Mucosa of stomach (tissue), 1 donor: ENCODE data around the gene SLC12A8.

Source experiments
- H3K27me3 ChIP-seq: one replicate; pipeline ENCODE4 v1.7.0; 2013; ENCODE audit warnings: mild to moderate bottlenecking, low read length; ENCODE audit not compliant: control insufficient read depth, insufficient read depth
- H3K36me3 ChIP-seq: one replicate; pipeline ENCODE4 v1.7.0; 2013; ENCODE audit warnings: low read length; ENCODE audit not compliant: control insufficient read depth, insufficient read depth
- H3K4me1 ChIP-seq: one replicate; pipeline ENCODE4 v1.7.0; 2013; ENCODE audit warnings: mild to moderate bottlenecking, low read length; ENCODE audit not compliant: control insufficient read depth, insufficient read depth
- H3K4me3 ChIP-seq: one replicate; pipeline ENCODE4 v1.7.0; 2013; ENCODE audit warnings: low read length
- H3K9ac ChIP-seq: one replicate; pipeline ENCODE4 v1.7.0; 2013; ENCODE audit warnings: mild to moderate bottlenecking, low read length, moderate library complexity
- H3K9me3 ChIP-seq: one replicate; pipeline ENCODE4 v1.7.0; 2013; ENCODE audit warnings: mild to moderate bottlenecking, low read length, moderate library complexity; ENCODE audit not compliant: control insufficient read depth
- donor health status: Pancreatic carcinoma.

SLC12A8 gene

GRCh38 chr3:125125821-125126245 lies 86.7 kb downstream of the SLC12A8 start:
- Histone ChIP-seq H3K9me3 (no peaks in the 10 kb centered on the region), H3K27me3 (no peaks in the 10 kb centered on the region), H3K36me3 (no peaks in the 10 kb centered on the region), H3K4me1 (peaks cover 11% of the 10 kb centered on the region), H3K9ac (no peak overlapping the region), H3K4me3 (no peak overlapping the region)

GRCh38 chr3:125123451-125124305 lies 88.9 kb downstream of the SLC12A8 start:
- H3K4me1 ChIP-seq: peaks cover 2% of the 10 kb centered on the region
- no peaks in the 10 kb centered on the region for H3K9me3 ChIP-seq
- H3K36me3 ChIP-seq: no peaks in the 10 kb centered on the region
- H3K27me3 ChIP-seq: no peaks in the 10 kb centered on the region
- no peak overlapping the region for H3K4me3 ChIP-seq
- H3K9ac ChIP-seq: no peak overlapping the region

DNA sequence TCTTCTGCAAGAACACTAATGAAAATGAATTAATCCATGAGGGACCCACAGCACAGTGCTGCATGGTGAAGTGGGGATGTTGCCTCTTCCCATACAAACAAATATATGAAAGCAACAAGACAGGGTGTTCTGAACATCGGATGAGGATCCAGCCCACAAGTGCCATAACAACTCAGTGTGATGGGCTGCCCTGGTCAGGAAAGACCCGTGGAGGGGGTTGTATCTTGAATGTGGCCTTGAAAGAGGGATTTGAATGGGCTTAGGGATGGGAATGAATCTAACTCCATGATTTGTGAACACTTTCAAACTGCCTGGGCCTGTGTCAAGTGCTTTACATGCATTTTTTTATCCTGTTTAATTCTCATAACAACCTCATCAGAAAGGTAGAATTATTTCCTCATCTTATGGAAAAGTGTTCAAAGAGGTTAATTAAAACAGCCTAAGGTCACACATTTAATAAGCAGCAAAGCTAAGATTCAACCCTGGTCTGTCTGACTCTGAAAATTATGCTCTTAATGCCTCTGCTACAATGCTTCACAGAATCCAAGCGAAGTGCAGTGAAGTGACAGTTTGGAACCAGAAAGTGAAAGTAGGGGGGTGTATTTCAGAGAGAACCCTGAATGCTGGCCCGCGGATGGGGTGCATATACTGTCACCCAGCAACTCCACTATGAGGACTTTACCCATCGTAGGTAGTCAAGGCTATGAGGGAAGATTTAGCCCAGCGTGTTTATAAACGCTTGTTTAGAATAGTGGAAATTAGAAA lies 91.1 kb downstream of the SLC12A8 start:
- H3K4me1 ChIP-seq: peaks cover 8% of the 10 kb centered on the region
- no peaks in the 10 kb centered on the region for H3K9me3 ChIP-seq
- H3K36me3 ChIP-seq: no peaks in the 10 kb centered on the region
- H3K9ac ChIP-seq: no peak overlapping the region
- H3K27me3 ChIP-seq: no peaks in the 10 kb centered on the region
- no peak overlapping the region for H3K4me3 ChIP-seq

GRCh38 chr3:125120379-125121122 lies 92.0 kb downstream of the SLC12A8 start:
- H3K27me3 ChIP-seq: no peaks in the 10 kb centered on the region
- no peaks in the 10 kb centered on the region for H3K9me3 ChIP-seq
- no peaks in the 10 kb centered on the region for H3K36me3 ChIP-seq
- H3K9ac ChIP-seq: no peak overlapping the region
- peaks cover 16% of the 10 kb centered on the region for H3K4me1 ChIP-seq
- no peak overlapping the region for H3K4me3 ChIP-seq

- Histone ChIP-seq H3K9me3 (no peaks in the 10 kb centered on the region), H3K4me3 (no peak overlapping the region)
These were observed 92.7 kb downstream of the SLC12A8 start for GRCh38 chr3:125119752-125120378.

GRCh38 chr3:125118600-125118999 lies 93.9 kb downstream of the SLC12A8 start:
- H3K4me1 ChIP-seq: peaks cover 16% of the 10 kb centered on the region
- H3K36me3 ChIP-seq: no peaks in the 10 kb centered on the region
- H3K9me3 ChIP-seq: no peaks in the 10 kb centered on the region
- H3K9ac ChIP-seq: no peak overlapping the region
- H3K4me3 ChIP-seq: no peak overlapping the region
- H3K27me3 ChIP-seq: no peaks in the 10 kb centered on the region

More at GRCh38 chr3:125119752-125120378, 92.7 kb downstream of the SLC12A8 start:
- Histone ChIP-seq H3K27me3 (no peaks in the 10 kb centered on the region), H3K4me1 (peaks cover 16% of the 10 kb centered on the region), H3K36me3 (no peaks in the 10 kb centered on the region), H3K9ac (no peak overlapping the region)

DNA sequence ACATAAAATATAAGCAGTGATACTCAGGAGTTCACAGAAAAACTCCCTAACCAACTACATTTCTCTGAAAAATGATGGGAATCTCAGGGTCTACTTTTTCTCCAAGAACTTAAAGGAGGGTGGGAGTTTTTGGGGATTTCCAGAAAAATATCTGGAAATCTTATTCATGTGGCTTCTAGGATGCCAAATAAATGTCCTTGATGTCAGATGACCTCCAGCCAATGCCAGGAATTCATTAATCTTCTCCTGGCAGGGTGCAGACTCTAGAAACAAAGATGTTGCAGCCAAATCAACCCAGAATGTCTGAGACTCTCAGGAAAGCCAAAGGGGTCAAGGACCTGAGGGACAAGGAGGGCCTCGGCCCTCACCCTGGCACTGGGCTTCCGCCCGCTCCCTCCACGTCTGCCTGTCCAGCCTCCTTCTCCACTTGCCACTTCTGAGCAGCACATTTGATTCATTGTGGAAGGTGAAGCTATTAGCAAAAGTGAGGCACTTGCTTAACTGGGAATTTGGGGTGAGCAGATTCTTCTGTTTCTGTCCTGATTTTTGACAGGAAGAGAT lies 94.8 kb downstream of the SLC12A8 start:
- H3K4me1 ChIP-seq: peaks cover 16% of the 10 kb centered on the region

GRCh38 chr3:125116311-125117080 lies 96.1 kb downstream of the SLC12A8 start:
- Histone ChIP-seq H3K9me3 (no peaks in the 10 kb centered on the region), H3K36me3 (no peaks in the 10 kb centered on the region), H3K27me3 (no peaks in the 10 kb centered on the region), H3K4me3 (no peak overlapping the region), H3K4me1 (peaks cover 16% of the 10 kb centered on the region), H3K9ac (no peak overlapping the region)

More for the DNA sequence above, 94.8 kb downstream of the SLC12A8 start:
- Histone ChIP-seq H3K9ac (no peak overlapping the region), H3K27me3 (no peaks in the 10 kb centered on the region), H3K9me3 (no peaks in the 10 kb centered on the region), H3K36me3 (no peaks in the 10 kb centered on the region), H3K4me3 (no peak overlapping the region)

DNA sequence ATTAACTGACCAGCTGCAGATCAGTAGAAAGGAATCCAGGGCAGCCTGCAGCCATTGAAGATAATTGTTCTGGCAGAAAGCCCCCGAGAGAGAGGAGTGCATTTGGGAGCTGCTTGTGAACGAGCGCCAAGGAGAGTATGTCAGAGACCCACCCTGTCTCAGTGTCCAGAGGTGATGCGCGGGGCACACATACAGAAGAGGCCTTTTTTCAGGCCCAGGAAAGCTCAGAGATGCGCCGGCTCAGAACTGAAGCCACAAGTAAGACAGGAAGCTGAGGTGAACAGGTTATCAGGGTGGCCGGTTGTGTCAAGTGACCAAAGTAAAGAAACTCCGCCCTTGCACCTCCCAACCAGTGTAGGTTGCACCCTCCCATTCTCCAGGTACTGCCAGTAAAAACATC lies 96.9 kb downstream of the SLC12A8 start:
- H3K4me1 ChIP-seq: peaks cover 16% of the 10 kb centered on the region
- no peak overlapping the region for H3K9ac ChIP-seq
- H3K9me3 ChIP-seq: no peaks in the 10 kb centered on the region
- H3K27me3 ChIP-seq: no peaks in the 10 kb centered on the region
- H3K4me3 ChIP-seq: no peak overlapping the region
- H3K36me3 ChIP-seq: no peaks in the 10 kb centered on the region

- Histone ChIP-seq H3K9ac (no peak overlapping the region), H3K27me3 (no peaks in the 10 kb centered on the region), H3K4me3 (no peak overlapping the region), H3K36me3 (no peaks in the 10 kb centered on the region), H3K9me3 (no peaks in the 10 kb centered on the region), H3K4me1 (peaks cover 16% of the 10 kb centered on the region)
These were observed 99.6 kb downstream of the SLC12A8 start for GRCh38 chr3:125112981-125113380.
